Measurements from ENCODE around the gene PLEKHD1.
"Not testable (repeated sequence)": the region's sequence is repeated elsewhere in the genome, so short reads cannot be mapped to it uniquely, and the experiment has no call there.

PLEKHD1 gene

DNA sequence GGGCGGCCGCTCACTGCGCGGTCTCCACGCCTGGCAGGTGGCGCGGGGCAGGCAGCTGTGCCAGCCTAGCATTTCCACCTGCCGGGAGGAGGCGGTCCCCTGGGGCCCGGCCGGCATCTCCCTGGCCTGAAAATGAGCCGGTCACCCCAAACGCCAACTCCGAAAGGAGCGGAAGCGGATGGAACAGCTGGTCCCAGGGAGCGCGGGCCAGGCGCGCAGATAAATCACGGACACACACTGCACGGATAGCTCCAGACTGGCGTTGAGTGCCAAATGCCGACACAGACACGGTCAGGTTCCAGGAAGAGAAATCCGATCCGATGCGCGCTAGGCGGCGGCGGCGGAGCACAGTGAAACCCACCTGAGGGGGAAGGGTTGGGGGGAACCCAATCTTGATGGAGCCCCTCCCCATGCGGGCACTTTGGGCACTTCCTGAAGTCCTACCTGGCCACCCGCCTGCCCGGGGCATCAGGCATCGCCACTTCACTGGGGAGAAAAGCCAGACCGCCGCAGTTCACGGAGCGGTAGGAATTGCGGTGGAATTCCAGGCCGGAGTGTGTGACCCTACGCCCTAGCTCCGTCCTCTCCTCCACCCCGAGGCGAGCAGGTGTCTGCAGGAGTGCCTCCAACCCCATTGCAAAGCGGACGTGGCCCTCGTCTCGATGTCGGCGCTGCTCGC is 624 bp upstream of the PLEKHD1 start:
- DNase-seq = no peak

GRCh38 chr14:69485315-69485660 is 760 bp downstream of the PLEKHD1 start:
- no peak for DNase-seq

DNA sequence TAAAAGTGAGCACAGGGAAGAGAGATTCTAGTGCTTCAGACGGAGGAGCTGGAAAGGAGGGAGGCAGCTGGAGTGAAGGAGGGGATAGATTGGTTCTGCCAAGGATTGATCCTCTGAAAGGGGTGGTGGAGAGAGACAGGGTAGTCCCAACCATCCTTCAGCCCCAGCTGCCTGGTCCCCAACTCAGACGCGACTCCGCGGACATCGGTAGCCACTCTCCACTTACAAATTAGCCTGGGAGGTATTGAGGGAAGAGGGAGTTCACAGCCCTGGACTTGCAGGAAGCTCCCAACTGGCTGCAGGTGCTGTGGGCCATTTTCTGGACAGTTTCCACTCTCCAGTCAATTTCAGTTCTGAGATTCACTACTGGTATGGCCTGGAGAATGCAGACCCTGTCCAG is 1.2 kb downstream of the PLEKHD1 start:
- no peak for DNase-seq

GRCh38 chr14:69487226-69487625 is 2.7 kb downstream of the PLEKHD1 start:
- DNase-seq = no peak

GRCh38 chr14:69487771-69488170 is 3.2 kb downstream of the PLEKHD1 start:
- no peak for DNase-seq

DNA sequence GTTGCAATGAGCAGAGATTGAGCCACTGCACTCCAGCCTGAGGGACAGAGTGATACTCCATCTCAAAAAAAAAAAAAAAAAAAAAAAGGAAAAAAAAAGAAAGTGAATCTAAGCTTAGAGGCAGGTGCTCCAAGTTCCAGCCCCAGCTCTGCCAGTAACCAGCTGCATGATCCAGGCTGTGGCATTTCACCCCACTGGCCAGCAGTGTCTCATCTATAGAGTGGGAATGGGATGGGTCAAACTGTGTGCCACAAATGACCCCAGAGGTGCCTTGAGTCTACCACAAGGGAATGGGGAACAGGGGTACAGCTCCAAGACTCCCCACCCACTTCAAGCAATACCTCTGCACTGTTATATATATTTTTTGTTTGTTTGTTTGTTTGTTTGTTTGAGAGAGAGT is 5.0 kb downstream of the PLEKHD1 start:
- DNase-seq = no peak

DNA sequence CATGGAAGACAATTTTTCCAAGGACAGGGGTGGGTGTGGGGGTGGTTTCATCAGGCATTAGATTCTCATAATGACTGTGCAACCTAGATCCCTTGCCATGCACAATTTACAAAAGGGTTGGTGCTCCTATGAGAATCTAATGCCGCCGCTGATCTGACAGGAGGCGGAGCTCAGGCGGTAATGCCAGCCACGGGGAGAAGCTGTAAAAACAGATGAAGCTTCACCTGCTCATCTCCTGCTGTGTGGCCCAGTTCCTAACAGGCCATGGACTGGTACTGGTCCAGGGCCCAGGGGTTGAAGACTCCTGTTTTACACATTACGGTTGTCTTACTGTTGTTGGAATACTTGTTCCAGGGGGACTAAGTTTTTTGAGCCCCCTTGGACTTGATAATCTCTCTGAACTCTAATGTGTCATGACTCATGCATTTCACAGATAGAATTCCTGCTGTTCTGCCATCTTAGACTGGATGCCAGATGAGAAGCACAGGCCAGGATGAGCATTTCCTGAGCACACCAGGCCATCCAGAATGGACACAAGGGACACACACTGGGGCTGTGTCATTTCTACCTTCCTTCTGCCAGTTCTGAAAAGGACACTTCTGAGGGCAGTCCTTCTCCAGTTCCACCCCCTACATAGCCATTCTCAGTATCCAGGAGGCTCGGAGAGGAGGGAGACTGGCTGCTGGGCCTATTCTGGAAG is 5.8 kb downstream of the PLEKHD1 start:
- DNase-seq = no peak

- no peak for DNase-seq
Observed at GRCh38 chr14:69491193-69491592, 6.7 kb downstream of the PLEKHD1 start.

- DNase-seq = no peak
Observed at GRCh38 chr14:69493038-69493437, 8.5 kb downstream of the PLEKHD1 start.

GRCh38 chr14:69493791-69494190 is 9.3 kb downstream of the PLEKHD1 start:
- DNase-seq = no peak

DNA sequence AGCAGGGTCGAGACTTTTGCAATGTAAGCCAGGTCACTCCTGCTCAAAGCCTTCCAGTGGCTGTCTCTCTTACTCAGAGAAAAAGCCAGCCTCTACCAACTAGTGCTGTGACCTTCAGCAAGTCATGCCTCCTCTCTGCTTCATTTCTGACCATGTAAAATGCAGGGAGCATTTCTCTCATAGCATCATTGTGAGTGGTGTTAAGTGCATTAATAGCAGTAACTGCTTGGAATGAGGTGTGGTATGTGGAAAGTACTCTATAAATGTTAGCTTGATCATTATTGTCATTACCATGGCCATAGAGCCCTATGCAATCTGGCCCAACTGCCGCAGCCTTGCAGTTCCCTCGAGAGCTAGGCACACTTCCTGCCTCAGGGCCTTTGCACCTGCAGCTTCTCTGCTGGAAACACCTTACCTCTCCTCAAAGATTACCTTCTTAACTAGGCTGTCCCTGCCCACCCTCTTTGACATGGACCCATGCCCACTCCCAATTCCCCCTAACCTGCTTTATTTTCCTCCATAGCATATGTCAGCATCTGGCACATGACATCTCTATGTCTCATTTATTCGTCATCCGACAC is 10.9 kb downstream of the PLEKHD1 start:
- DNase-seq = no peak

GRCh38 chr14:69497866-69498265 is 13.3 kb downstream of the PLEKHD1 start:
- not testable (repeated sequence) for DNase-seq

- DNase-seq = not testable (repeated sequence)
Observed at GRCh38 chr14:69498286-69498685, 13.8 kb downstream of the PLEKHD1 start.

GRCh38 chr14:69499436-69499835 is 14.9 kb downstream of the PLEKHD1 start:
- no peak for DNase-seq

DNA sequence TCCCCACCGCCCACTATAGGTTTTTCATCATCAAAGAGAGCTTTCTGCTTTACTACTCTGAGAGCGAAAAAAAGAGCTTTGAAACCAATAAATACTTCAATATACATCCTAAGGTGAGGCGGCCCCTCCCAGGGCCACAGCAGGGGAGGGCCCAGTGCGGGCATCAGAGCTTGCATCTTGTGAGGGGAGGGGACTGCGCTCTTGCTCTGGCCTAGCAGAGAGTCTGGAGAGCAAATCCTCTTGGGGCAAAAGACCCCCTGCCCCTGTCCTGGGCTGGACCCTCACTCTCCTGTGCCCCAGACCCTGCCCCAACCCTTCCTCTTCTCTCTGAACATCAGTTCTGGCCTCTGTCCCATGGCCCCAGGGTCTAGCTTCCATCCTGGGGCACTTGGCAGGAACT is 15.6 kb downstream of the PLEKHD1 start:
- DNase-seq = no peak

DNA sequence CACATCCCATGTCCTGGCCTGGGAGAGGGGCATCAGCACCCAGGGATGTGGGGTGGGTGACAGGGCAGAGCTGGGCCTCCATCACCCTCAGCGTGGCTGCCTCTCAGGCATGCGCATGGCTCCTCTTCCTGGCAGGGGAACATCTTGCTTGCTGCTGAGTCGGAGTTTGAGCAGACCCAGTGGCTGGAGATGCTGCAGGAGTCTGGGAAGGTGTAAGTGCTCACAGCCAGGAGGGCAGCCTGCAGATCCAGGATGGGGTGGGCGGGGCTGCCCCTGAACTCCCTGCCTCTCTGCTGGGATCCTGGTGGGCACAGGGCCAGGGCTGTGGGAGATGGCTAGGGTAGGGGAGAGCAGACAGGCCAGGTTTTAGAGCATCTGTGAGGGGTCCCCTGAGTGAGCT is 16.2 kb downstream of the PLEKHD1 start:
- DNase-seq = no peak

- DNase-seq = no peak
Observed at GRCh38 chr14:69501423-69501838, 16.9 kb downstream of the PLEKHD1 start.

GRCh38 chr14:69504775-69505174 is 20.2 kb downstream of the PLEKHD1 start:
- no peak for DNase-seq

GRCh38 chr14:69505338-69506240 is 21.1 kb downstream of the PLEKHD1 start:
- no peak for DNase-seq

DNA sequence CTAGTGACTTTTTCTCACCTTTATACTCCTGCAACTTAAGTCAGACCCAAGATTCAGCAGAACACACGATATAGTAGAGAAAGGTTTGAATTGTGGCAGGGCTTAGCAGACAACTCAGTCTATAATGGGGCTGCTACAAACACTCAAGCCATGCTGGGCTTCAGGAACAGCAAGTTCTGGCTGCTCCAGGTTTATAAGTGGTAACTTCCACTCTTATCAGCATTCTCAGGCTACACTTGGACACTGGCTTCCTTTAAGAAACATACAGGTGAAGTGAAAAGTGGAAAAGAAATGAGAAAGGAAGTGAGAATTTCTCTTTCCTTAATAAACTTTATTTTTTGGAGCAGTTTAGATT is 21.7 kb downstream of the PLEKHD1 start:
- no peak for DNase-seq

DNA sequence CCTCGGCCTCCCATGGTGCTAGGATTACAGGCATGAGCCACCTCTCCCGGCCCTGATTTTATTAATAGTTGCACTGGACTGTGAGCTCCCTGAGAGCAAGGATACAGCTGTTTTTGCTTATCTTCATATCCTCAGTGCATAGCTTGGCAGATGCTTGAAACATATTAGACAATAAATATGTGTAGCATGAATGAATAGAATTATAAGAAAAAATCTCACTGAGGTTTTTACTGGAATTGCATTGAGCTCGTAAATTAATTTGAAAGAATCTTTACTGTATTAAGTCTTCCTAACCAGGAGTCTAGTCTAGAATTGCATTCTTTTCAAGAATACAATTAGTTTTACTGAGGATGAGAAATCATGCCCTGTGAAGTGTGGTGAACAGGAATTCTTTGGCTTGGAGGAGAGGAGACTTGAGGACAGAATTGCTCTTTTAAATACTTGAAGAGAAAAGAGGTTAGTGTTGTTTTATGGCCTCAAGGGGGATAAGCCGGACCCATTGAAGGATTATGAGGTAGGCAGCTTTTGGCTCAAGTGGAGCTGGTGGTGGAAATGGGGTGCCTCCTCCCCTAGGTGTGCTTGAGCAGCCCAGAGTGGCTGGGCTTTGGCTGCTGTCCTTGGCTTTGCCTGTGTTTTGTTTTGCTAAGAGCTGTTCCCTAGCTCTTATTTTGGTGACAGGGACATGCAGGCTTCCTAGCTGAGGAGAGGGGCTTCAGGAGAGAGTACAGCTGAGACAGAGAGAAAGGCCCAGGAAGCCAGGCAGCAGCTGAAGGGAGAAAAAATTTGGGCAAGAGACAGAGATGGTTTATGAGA is 34.0 kb downstream of the PLEKHD1 start:
- no peak for DNase-seq

All from activated CD4-positive, alpha-beta T cell treated with anti-CD3 and anti-CD28 coated beads for 1 hour (primary cell).